Neuronal stem cell (in vitro differentiated cells): ENCODE results near the gene ABLIM2.

Experiments used
- DNase-seq: peaks from one replicate; pipeline ENCODE4 v3.0.0-alpha.2; 2013; ENCODE audit warnings: low spot score
- H2AFZ ChIP-seq: one replicate; pipeline ENCODE4 v1.6.1; 2013; ENCODE audit warnings: mild to moderate bottlenecking, low read length, inconsistent platforms
- H2AK5ac ChIP-seq: 2 replicates; pipeline ENCODE4 v1.6.1; 2013; ENCODE audit warnings: low read depth, mild to moderate bottlenecking, inconsistent platforms, low read length, moderate library complexity, mixed read lengths
- H2BK120ac ChIP-seq: 2 replicates; pipeline ENCODE4 v1.6.1; 2013; ENCODE audit warnings: low read depth, mild to moderate bottlenecking, inconsistent platforms, low read length, moderate library complexity, mixed read lengths
- H2BK12ac ChIP-seq: one replicate; pipeline ENCODE4 v1.6.1; 2013; ENCODE audit warnings: low read length, inconsistent platforms
- H2BK15ac ChIP-seq: 2 replicates; pipeline ENCODE4 v1.6.1; 2013; ENCODE audit warnings: mild to moderate bottlenecking, low read length, inconsistent platforms, mixed read lengths
- H2BK5ac ChIP-seq: one replicate; pipeline ENCODE4 v1.6.1; 2013; ENCODE audit warnings: inconsistent platforms, mild to moderate bottlenecking, low read length, moderate library complexity
- H3K14ac ChIP-seq: one replicate; pipeline ENCODE4 v1.6.1; 2013; ENCODE audit warnings: low read length, inconsistent platforms
- H3K18ac ChIP-seq: 2 replicates; pipeline ENCODE4 v1.6.1; 2013; ENCODE audit warnings: low read length, inconsistent platforms
- H3K23ac ChIP-seq: 2 replicates; pipeline ENCODE4 v1.6.1; 2013; ENCODE audit warnings: low read depth, mild to moderate bottlenecking, mixed read lengths, low read length, inconsistent platforms; ENCODE audit not compliant: poor library complexity
- H3K27ac ChIP-seq: replicated peaks from 3 replicates; pipeline ENCODE4 v1.5.1; 2013; ENCODE audit warnings: low read length, inconsistent platforms
- H3K27me3 ChIP-seq, 3 experiments: 2 replicates each; pipeline ENCODE4 v1.6.1; 2013; ENCODE audit warnings: low read length in 3 of 3, mild to moderate bottlenecking in 2 of 3, inconsistent platforms in 1 of 3, low read depth in 1 of 3, mixed read lengths in 1 of 3, moderate library complexity in 1 of 3; ENCODE audit not compliant: control insufficient read depth in 3 of 3, insufficient read depth in 3 of 3
- H3K36me3 ChIP-seq, 2 donors: replicated peaks in 1 of 2; 2 replicates each; pipeline ENCODE4 v1.6.1; 2013; ENCODE audit warnings: low read length in 2 of 2; ENCODE audit not compliant: control insufficient read depth in 2 of 2, insufficient read depth in 2 of 2
- H3K4ac ChIP-seq: 2 replicates; pipeline ENCODE4 v1.6.1; 2013; ENCODE audit warnings: inconsistent platforms, mild to moderate bottlenecking, low read length, moderate library complexity
- H3K4me1 ChIP-seq, 2 donors: 1 replicate in 1 of 2; 2 replicates in 1 of 2; pipeline ENCODE4 v1.6.1; 2013; ENCODE audit warnings: low read length in 2 of 2, low read depth in 1 of 2; ENCODE audit not compliant: control insufficient read depth in 2 of 2, insufficient read depth in 1 of 2
- H3K4me2 ChIP-seq: one replicate; pipeline ENCODE4 v1.6.1; 2013; ENCODE audit warnings: mild to moderate bottlenecking, low read length, inconsistent platforms; ENCODE audit not compliant: insufficient read depth, poor library complexity, severe bottlenecking
- H3K4me3 ChIP-seq, 2 donors: 2 replicates each; pipeline ENCODE4 v1.5.1; 2013; ENCODE audit warnings: low read length in 2 of 2, mild to moderate bottlenecking in 2 of 2, inconsistent platforms in 1 of 2, moderate library complexity in 1 of 2
- H3K79me1 ChIP-seq: one replicate; pipeline ENCODE4 v1.6.1; 2013; ENCODE audit warnings: low read depth, mild to moderate bottlenecking, inconsistent platforms, low read length, moderate library complexity
- H3K9ac ChIP-seq: one replicate; pipeline ENCODE4 v1.6.1; 2013; ENCODE audit warnings: mild to moderate bottlenecking, low read depth, low read length, inconsistent platforms; ENCODE audit not compliant: poor library complexity
- H3K9me3 ChIP-seq, 2 donors: replicated peaks in 1 of 2; 2 replicates each; pipeline versions ENCODE3 to v1.6.1; 2013; ENCODE audit warnings: low read length in 2 of 2, mild to moderate bottlenecking in 2 of 2, inconsistent platforms in 1 of 2, low read depth in 1 of 2, mixed read lengths in 1 of 2, moderate library complexity in 1 of 2; ENCODE audit not compliant: control insufficient read depth in 2 of 2, insufficient read depth in 1 of 2
- H4K8ac ChIP-seq: one replicate; pipeline ENCODE4 v1.6.1; 2013; ENCODE audit warnings: low read depth, mild to moderate bottlenecking, inconsistent platforms, low read length, moderate library complexity
- H4K91ac ChIP-seq: one replicate; pipeline ENCODE4 v1.6.1; 2013; ENCODE audit warnings: low read length, low read depth, mild to moderate bottlenecking, inconsistent platforms; ENCODE audit not compliant: poor library complexity
- WGBS, 2 donors: extraction: QIAGEN DNeasy Blood & Tissue Kit; methylation state at CpG; one replicate each; pipeline ENCODE4 v1.1.7; 2013; ENCODE audit warnings: missing lambda C conversion rate in 2 of 2, mixed read lengths in 1 of 2; ENCODE audit not compliant: insufficient read length in 2 of 2, insufficient replicate concordance in 1 of 2; ENCODE audit errors: extremely low coverage in 2 of 2; 5-methylcytosine and 5-hydroxymethylcytosine counted together

ABLIM2 gene

DNA sequence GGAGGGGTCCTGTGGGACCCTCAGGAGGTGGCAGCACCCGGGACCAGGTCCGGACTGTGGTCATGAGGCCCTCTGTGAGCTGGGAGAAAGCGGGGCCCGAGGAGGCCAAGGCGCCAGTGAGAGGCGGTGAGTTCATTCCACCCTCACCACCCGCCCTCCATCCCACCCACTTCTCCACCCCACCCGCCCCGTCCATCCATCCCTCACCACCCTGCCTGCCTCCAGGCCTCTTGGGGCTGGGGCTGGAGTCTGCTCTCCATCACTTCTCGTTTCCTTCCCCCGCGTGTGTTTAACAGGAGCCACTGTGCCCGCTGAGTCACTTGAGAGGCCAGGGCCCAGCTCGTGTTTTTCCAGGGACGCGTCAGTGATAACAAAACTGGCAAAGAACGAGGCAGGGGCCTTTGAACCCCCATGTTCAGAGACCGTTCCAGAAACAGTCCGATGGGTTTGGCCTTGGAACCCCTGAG is 46.7 kb upstream of the ABLIM2 start:
- Histone ChIP-seq H2AK5ac (peak overlapping the region; percentile 28), H3K36me3 (no peaks in the 10 kb centered on the region), H2BK15ac (peak overlapping the region; percentile 90), H4K91ac (no peak overlapping the region), H3K9ac (no peak overlapping the region), H3K27me3 (no peaks in the 10 kb centered on the region), H2BK120ac (no peak overlapping the region), H3K4ac (no peak overlapping the region), H2BK12ac (no peak overlapping the region), H3K27ac (no peak overlapping the region), H3K79me1 (peaks cover 1% of the 10 kb centered on the region), H3K18ac (peak overlapping the region; percentile 19), H3K14ac (no peak overlapping the region), H4K8ac (no peak overlapping the region), H3K4me2 (no peak overlapping the region), H2BK5ac (no peak overlapping the region), H3K4me1 (peaks cover 9 to 10% of the 10 kb centered on the region in 2 donors), H3K23ac (no peak overlapping the region), H3K4me3 (no peak overlapping the region), H3K9me3 (no peaks in the 10 kb centered on the region), H2AFZ (no peak overlapping the region)
- DNase-seq: no peak
- WGBS, 2 donors: no CpG with 5 or more reads among the region's 19 CpGs

DNA sequence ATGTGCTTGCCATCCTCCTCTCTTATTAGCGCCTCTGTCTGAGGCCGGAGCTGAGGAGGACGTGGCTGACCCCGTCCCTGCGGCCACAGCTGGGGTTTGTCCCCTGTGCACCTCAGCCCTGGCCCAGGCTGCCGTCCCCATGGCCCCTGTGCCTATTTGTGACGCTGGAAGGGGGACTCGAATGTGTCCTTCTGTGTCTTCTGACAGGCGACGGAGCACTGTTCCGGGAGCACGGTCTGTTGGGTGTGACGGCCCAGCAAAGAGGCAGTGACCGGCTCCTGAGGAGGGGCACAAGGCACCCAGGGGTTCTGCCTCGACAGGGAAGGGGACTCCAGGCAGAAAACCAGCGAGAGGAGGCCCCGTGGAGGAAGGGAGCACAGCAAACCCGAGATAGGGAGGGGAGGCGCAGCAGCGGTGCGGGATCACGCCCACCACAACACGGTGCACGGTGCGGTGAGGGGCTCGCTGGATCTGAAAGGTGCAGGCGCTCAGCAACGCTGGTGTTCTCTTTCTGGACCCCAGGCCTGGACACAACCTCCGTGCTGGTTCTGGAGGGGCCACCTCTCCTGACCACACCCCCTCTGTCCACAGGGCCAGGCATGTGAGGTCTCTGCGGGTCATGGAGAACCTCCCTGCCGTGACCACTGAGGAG is 46.1 kb upstream of the ABLIM2 start:
- Histone ChIP-seq H3K4ac (peak overlapping the region; percentile 84), H3K4me3 (no peak overlapping the region), H3K79me1 (peaks cover 1% of the 10 kb centered on the region), H3K4me2 (no peak overlapping the region), H3K9ac (peak overlapping the region; percentile 79), H3K36me3 (no peaks in the 10 kb centered on the region), H3K4me1 (peaks cover 10 to 12% of the 10 kb centered on the region in 2 donors), H4K91ac (no peak overlapping the region), H2BK5ac (no peak overlapping the region), H3K27ac (no peak overlapping the region), H2AFZ (no peak overlapping the region), H2AK5ac (peak overlapping the region; percentile 71), H4K8ac (no peak overlapping the region), H3K18ac (peak overlapping the region; percentile 45), H2BK120ac (no peak overlapping the region), H2BK12ac (peak overlapping the region; percentile 4), H3K9me3 (no peaks in the 10 kb centered on the region), H3K23ac (peak overlapping the region; percentile 53), H3K27me3 (no peaks in the 10 kb centered on the region), H2BK15ac (peak overlapping the region; percentile 90), H3K14ac (peak overlapping the region; percentile 72)
- no CpG with 5 or more reads among the region's 31 CpGs for WGBS, 2 donors
- no peak for DNase-seq

- Histone ChIP-seq H4K91ac (peak overlapping the region; percentile 56), H3K27me3 (no peaks in the 10 kb centered on the region), H3K23ac (no peak overlapping the region), H4K8ac (no peak overlapping the region), H3K4me3 (no peak overlapping the region), H3K79me1 (peaks cover 1% of the 10 kb centered on the region), H3K4me1 (peaks cover 7 to 20% of the 10 kb centered on the region in 2 donors), H2BK120ac (no peak overlapping the region), H3K4me2 (no peak overlapping the region), H2BK5ac (no peak overlapping the region), H3K36me3 (no peaks in the 10 kb centered on the region), H3K18ac (peak overlapping the region; percentile 53), H2AK5ac (peak overlapping the region; percentile 78), H3K27ac (no peak overlapping the region), H2BK12ac (no peak overlapping the region), H2AFZ (peak overlapping the region; percentile 53), H3K9me3 (no peaks in the 10 kb centered on the region), H3K4ac (no peak overlapping the region), H2BK15ac (no peak overlapping the region), H3K9ac (no peak overlapping the region), H3K14ac (no peak overlapping the region)
- no CpG with 5 or more reads among the region's 10 CpGs for WGBS, 2 donors
- DNase-seq: no peak
Observed at GRCh38 chr4:8203817-8204216, 45.2 kb upstream of the ABLIM2 start.

DNA sequence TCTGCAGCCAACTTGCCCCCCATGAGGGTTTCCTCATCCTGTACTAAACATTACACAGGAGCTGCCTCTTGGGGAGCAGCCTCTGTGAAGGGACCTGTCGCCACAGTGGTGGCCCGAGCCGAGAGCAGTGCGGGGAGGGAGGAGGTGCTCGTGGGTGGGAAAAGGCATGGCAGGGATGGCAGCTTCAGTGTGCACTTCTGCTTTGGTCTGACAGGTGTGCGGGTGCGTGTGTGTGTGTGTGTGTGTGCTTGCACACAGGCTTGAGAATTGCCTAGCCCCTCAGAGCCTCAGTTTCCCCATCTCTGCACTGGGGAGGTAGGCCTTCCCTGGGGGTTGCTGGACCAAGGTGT is 44.4 kb upstream of the ABLIM2 start:
- Histone ChIP-seq H2BK120ac (no peak overlapping the region), H3K18ac (peak overlapping the region; percentile 44), H3K9ac (no peak overlapping the region), H3K14ac (no peak overlapping the region), H3K4me1 (peaks cover 7 to 22% of the 10 kb centered on the region in 2 donors), H4K8ac (no peak overlapping the region), H3K4me2 (no peak overlapping the region), H2AK5ac (no peak overlapping the region), H3K79me1 (peaks cover 1% of the 10 kb centered on the region), H3K27ac (no peak overlapping the region), H3K27me3 (no peaks in the 10 kb centered on the region), H3K9me3 (no peaks in the 10 kb centered on the region), H2AFZ (no peak overlapping the region), H2BK12ac (no peak overlapping the region), H2BK15ac (no peak overlapping the region), H2BK5ac (no peak overlapping the region), H4K91ac (no peak overlapping the region), H3K23ac (peak overlapping the region; percentile 17), H3K4ac (no peak overlapping the region), H3K36me3 (no peaks in the 10 kb centered on the region), H3K4me3 (no peak overlapping the region)
- no peak for DNase-seq
- no CpG with 5 or more reads among the region's 7 CpGs for WGBS, 2 donors
